Measurements from ENCODE around the gene TCF12.

DNA sequence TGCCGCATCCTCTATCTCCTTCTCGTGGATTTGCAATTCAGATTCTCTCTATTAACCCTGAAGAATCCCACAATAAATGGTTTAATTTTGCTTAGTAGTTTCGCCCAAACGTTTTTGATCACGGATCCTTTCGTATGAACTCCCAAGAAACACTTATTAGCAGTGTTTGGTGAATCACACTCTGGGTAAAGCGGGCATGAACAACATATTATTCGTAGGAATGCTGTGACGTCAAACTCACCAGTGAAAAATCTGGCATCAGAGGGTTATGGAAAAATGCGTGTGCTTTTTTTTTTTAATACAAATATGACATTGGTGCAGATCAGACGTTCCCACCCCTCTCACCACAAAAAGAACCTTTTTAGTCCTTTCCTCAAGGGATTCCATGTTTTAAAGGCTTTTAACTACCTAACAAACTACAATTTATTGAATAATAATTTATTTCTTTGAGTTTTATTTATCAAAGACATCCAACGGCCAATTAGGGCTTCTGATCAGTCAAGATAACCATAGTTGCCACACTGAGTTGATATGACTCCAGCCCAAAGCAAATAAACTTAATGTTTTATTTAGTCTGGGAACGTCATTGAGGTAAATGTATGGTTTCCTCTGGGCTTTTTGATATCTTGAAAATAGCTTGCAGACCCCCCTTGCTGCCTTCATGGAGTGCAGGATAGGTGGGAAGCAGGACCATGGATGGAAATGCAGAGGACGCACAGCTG is 412.3 kb downstream of the TCF12 start:
- TF ChIP-seq, protein P1, sequence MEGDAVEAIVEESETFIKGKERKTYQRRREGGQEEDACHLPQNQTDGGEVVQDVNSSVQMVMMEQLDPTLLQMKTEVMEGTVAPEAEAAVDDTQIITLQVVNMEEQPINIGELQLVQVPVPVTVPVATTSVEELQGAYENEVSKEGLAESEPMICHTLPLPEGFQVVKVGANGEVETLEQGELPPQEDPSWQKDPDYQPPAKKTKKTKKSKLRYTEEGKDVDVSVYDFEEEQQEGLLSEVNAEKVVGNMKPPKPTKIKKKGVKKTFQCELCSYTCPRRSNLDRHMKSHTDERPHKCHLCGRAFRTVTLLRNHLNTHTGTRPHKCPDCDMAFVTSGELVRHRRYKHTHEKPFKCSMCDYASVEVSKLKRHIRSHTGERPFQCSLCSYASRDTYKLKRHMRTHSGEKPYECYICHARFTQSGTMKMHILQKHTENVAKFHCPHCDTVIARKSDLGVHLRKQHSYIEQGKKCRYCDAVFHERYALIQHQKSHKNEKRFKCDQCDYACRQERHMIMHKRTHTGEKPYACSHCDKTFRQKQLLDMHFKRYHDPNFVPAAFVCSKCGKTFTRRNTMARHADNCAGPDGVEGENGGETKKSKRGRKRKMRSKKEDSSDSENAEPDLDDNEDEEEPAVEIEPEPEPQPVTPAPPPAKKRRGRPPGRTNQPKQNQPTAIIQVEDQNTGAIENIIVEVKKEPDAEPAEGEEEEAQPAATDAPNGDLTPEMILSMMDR (IDR thresholded peaks at IDR 0.05): no peak
- no peak for TF ChIP-seq EZH2phosphoT487 (IDR thresholded peaks at IDR 0.05)
- no peak for TF ChIP-seq EZH2 (IDR thresholded peaks at IDR 0.05)
